PC-9 (cell line): ENCODE results near the gene MSMO1. TPM values are rescaled to one million over a fixed set of nuclear protein-coding genes. Genes with fewer than 3 reads are reported as not detected.
A peak's percentile ranks its signal among the peaks of the same experiment; 100 is the strongest.

Experiments
- BruUV-seq: library from RNA; stranded (reverse); fragments of 400-500 nt; replicated peaks from 2 replicates; lab custom pipeline; 2021; lab: Mats Ljungman, UMichigan
- CTCF ChIA-PET: fragments of 300-600 bp; sonication (Branson Sonifier 250); formaldehyde crosslinking; loops from one replicate; lab custom pipeline; 2022; ENCODE audit warnings: antibody characterized with exemption; lab: Charles Lee
- POLR2A ChIA-PET: fragments of 300-600 bp; sonication (Branson Sonifier 250); formaldehyde crosslinking; loops from one replicate; lab custom pipeline; 2022; ENCODE audit warnings: antibody characterized with exemption; ENCODE audit not compliant: unreplicated experiment; lab: Charles Lee
- DNase-seq, 2 experiments: peaks; one replicate each; pipeline versions ENCODE4 v3.0.0 to v3.0.0-alpha.2; 2015 to 2022; ENCODE audit warnings: mixed read lengths in 1 of 2
- H2AFZ ChIP-seq: fragments of 200-600 bp; sonication (generic); 2 replicates; pipeline ENCODE4 v1.8.1; 2017; ENCODE audit warnings: antibody characterized with exemption
- H3F3A ChIP-seq: fragments of 200-600 bp; sonication (generic); 2 replicates; pipeline ENCODE4 v1.8.1; 2017; ENCODE audit warnings: antibody characterized with exemption, mild to moderate bottlenecking, low read depth; ENCODE audit not compliant: insufficient read depth
- H3K27ac ChIP-seq: fragments of 200-600 bp; sonication (generic); 2 replicates; pipeline ENCODE4 v1.6.1; 2016; ENCODE audit warnings: mixed run types
- H3K27me3 ChIP-seq: fragments of 200-600 bp; sonication (generic); 2 replicates; pipeline ENCODE4 v1.6.1; 2016; ENCODE audit warnings: low read depth, mixed run types; ENCODE audit not compliant: insufficient read depth
- H3K36me3 ChIP-seq: fragments of 200-600 bp; sonication (generic); 2 replicates; pipeline ENCODE4 v1.6.1; 2016; ENCODE audit warnings: low read depth, mixed run types
- H3K4me1 ChIP-seq: fragments of 200-600 bp; sonication (generic); replicated peaks from 2 replicates; pipeline ENCODE4 v1.6.1; 2016; ENCODE audit warnings: mixed run types; ENCODE audit not compliant: insufficient read depth
- H3K4me2 ChIP-seq: fragments of 200-600 bp; sonication (generic); 2 replicates; pipeline ENCODE4 v1.6.1; 2017; ENCODE audit warnings: mixed run types
- H3K4me3 ChIP-seq: fragments of 200-600 bp; sonication (generic); 2 replicates; pipeline ENCODE4 v1.6.1; 2016; ENCODE audit warnings: mixed run types
- H3K79me2 ChIP-seq: fragments of 200-600 bp; sonication (generic); 2 replicates; pipeline ENCODE4 v1.6.1; 2017; ENCODE audit warnings: low read depth, mixed run types
- H3K9me2 ChIP-seq: fragments of 200-600 bp; sonication (generic); 2 replicates; pipeline ENCODE4 v1.8.1; 2017; ENCODE audit warnings: mild to moderate bottlenecking; ENCODE audit not compliant: insufficient read depth
- H3K9me3 ChIP-seq: fragments of 200-600 bp; sonication (generic); 2 replicates; pipeline ENCODE4 v1.8.1; 2016; ENCODE audit warnings: low read depth; ENCODE audit not compliant: insufficient read depth
- H4K20me1 ChIP-seq: fragments of 200-600 bp; sonication (generic); 2 replicates; pipeline ENCODE4 v1.8.1; 2017; ENCODE audit not compliant: insufficient read depth
- EZH2 ChIP-seq: fragments of 200-600 bp; sonication (generic); IDR thresholded peaks from 2 replicates; pipeline ENCODE4 v1.8.0; 2017; ENCODE audit warnings: antibody characterized with exemption, low read depth
- intact Hi-C: fragments of 100-400 bp; cut with micrococcal nuclease; formaldehyde crosslinking; loops from one replicate; pipeline ENCODE4 v1.10.0; 2022; ENCODE audit not compliant: unreplicated experiment
- total RNA-seq: library from RNA; stranded (reverse); gene quantifications from 2 replicates; pipeline ENCODE4 v1.2.3, GENCODE V29; 2021
- TF ChIP-seq, protein P1 (sequence below): fragments of 200-600 bp; sonication (generic); conservative IDR thresholded peaks from 2 replicates; pipeline ENCODE4 v1.6.1; 2017; ENCODE audit warnings: mixed run types, antibody characterized with exemption, mild to moderate bottlenecking, moderate library complexity

Gene MSMO1
- total RNA-seq, 1 experiment from 2014 or later, result 117 TPM

DNA sequence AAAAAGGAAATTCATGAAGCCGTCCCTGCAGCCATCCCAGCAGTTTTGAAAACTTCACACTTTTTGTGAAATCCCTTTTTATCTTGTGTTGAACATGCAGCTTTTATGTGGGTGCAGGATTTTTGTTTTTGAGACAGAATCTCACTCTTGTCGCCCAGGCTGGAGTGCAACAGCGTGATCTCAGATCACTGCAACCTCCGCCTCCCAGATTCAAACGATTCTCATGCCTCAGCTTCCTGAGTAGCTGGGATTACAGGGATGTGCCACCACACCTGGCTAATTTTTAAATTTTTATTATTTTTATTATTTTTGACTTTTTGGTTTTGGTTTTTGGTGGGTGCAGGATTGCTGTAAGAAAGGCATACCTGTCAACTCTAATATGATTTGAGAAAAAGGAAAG lies 8.0 kb upstream of the MSMO1 start:
- intact Hi-C loops, result no loop called here
- no peak for TF ChIP-seq EZH2
- no peaks in the 10 kb centered on the region for H3K4me1 ChIP-seq
- no peak overlapping the region for H2AFZ ChIP-seq
- no peaks in the 10 kb centered on the region for H3K9me3 ChIP-seq
- no peaks in the 10 kb centered on the region for H3F3A ChIP-seq
- H3K27me3 ChIP-seq, result no peaks in the 10 kb centered on the region
- no peaks in the 10 kb centered on the region for H3K79me2 ChIP-seq
- POLR2A ChIA-PET, result no interaction called here
- CTCF ChIA-PET, result no interaction called here
- H3K27ac ChIP-seq, result no peak overlapping the region
- no peaks in the 10 kb centered on the region for H4K20me1 ChIP-seq
- no peaks in the 10 kb centered on the region for H3K9me2 ChIP-seq
- no peak overlapping the region for H3K4me3 ChIP-seq
- no TSS peak for BruUV-seq
- no peaks in the 10 kb centered on the region; the same call in 1 of the 2 replicates for H3K36me3 ChIP-seq
- no peak overlapping the region for H3K4me2 ChIP-seq
- DNase-seq, result no peak

DNA sequence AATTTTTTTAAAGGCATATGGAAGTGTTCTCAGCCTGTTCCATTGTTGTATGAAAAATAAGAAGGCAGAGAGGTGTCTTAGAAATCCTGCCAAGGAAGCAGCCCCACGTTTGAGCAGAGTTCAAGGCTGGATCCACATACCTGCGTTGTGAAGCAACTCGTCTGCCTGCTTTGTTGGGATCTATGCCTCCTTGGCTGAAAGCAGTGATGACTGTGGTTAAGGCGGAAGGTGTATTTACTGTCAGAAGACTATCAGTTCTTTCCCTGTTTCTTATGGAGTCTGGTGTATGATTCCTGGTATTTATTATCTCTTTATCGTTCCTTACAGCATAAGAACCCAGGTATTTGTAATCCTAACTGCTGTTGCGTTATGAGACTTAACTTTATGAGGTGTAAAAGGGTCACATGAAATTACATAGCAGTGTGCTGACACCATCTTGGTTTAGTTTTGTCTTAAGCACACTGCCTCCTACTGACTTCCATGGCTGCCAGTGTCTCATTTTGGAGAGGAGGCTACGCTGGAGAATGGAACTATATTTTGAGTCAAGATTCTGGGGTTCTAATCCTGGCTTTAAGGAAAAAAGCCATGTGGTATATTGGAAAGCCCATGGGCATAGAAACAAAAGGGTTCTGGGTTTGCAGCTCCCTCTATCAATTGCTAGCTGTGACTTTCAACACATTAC lies 3.1 kb upstream of the MSMO1 start:
- no peaks in the 10 kb centered on the region for H3K27me3 ChIP-seq
- no peak overlapping the region for H2AFZ ChIP-seq
- H3K4me2 ChIP-seq, result no peak overlapping the region
- BruUV-seq, result no TSS peak
- peaks cover 5% of the 10 kb centered on the region for H4K20me1 ChIP-seq
- peaks cover 18% of the 10 kb centered on the region for H3K79me2 ChIP-seq
- H3K36me3 ChIP-seq, result no peaks in the 10 kb centered on the region; the same call in 1 of the 2 replicates
- H3K27ac ChIP-seq, result no peak overlapping the region
- TF ChIP-seq EZH2, result no peak
- TF ChIP-seq, protein P1, sequence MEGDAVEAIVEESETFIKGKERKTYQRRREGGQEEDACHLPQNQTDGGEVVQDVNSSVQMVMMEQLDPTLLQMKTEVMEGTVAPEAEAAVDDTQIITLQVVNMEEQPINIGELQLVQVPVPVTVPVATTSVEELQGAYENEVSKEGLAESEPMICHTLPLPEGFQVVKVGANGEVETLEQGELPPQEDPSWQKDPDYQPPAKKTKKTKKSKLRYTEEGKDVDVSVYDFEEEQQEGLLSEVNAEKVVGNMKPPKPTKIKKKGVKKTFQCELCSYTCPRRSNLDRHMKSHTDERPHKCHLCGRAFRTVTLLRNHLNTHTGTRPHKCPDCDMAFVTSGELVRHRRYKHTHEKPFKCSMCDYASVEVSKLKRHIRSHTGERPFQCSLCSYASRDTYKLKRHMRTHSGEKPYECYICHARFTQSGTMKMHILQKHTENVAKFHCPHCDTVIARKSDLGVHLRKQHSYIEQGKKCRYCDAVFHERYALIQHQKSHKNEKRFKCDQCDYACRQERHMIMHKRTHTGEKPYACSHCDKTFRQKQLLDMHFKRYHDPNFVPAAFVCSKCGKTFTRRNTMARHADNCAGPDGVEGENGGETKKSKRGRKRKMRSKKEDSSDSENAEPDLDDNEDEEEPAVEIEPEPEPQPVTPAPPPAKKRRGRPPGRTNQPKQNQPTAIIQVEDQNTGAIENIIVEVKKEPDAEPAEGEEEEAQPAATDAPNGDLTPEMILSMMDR, result no peak
- peaks cover 26% of the 10 kb centered on the region for H3K4me1 ChIP-seq
- intact Hi-C loops, result loop anchor here (10.0 kb wide), 1 partner anchor 1830 kb away; the partner anchor contains the start of gene TMA16
- H3K4me3 ChIP-seq, result no peak overlapping the region
- peaks cover 19% of the 10 kb centered on the region for H3F3A ChIP-seq
- no peaks in the 10 kb centered on the region for H3K9me3 ChIP-seq
- ChIA-PET CTCF (no interaction called here), POLR2A (no interaction called here)
- DNase-seq, result no peak
- H3K9me2 ChIP-seq, result no peaks in the 10 kb centered on the region

DNA sequence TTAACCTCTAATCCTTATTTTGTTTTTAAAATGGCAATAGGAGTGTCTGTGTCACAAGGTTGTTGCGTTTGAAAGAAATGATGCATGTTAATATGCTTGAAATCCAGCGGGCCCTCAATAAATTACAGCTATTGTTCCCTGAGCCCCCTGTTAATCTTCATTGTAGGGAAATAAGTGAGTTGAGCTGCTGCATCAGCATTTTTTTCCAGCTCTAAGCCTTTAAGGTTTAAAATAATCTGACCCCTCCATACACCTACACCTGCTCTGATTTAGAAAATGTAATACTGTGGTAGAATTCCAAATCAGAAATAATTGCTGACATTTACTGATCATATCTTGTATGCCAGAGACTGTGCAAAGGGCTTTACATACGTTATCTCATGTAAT lies 2.6 kb upstream of the MSMO1 start:
- ChIA-PET CTCF (no interaction called here), POLR2A (no interaction called here)
- Histone ChIP-seq H4K20me1 (peaks cover 9% of the 10 kb centered on the region), H3K27ac (peak overlapping the region; percentile 96), H3K4me1 (peaks cover 31% of the 10 kb centered on the region), H3K4me2 (0 out of 2 replicates have a peak overlapping the region, but pooled peaks have one; percentile 96), H3F3A (peaks cover 19% of the 10 kb centered on the region), H3K36me3 (no peaks in the 10 kb centered on the region; the same call in 1 of the 2 replicates), H3K79me2 (peaks cover 23% of the 10 kb centered on the region), H3K9me2 (no peaks in the 10 kb centered on the region), H3K9me3 (no peaks in the 10 kb centered on the region), H3K4me3 (no peak overlapping the region; the same call in 1 of the 2 replicates), H2AFZ (no peak overlapping the region), H3K27me3 (no peaks in the 10 kb centered on the region)
- DNase-seq, result no peak
- no TSS peak for BruUV-seq
- TF ChIP-seq EZH2, result no peak
- TF ChIP-seq, protein P1, result no peak
- intact Hi-C loops, result loop anchor here (10.0 kb wide), 1 partner anchor 1830 kb away; the partner anchor contains the start of gene TMA16
